ENCODE measurements around the gene SPESP1.
"Not testable (repeated sequence)": the region's sequence is repeated elsewhere in the genome, so short reads cannot be mapped to it uniquely, and the experiment has no call there.

The SPESP1 gene

GRCh38 chr15:68930268-68931022 is at the start of gene SPESP1:
SPESP1 (plus strand) TSS chr15:68930525; CDS start chr15:68930654, 129 bp downstream.
- no peak for DNase-seq

GRCh38 chr15:68885070-68885469 is 45.3 kb upstream of the SPESP1 start:
- DNase-seq = no peak

GRCh38 chr15:68887120-68887519 is 43.2 kb upstream of the SPESP1 start:
- no peak for DNase-seq

- DNase-seq = no peak
These were observed 42.5 kb upstream of the SPESP1 start for GRCh38 chr15:68887819-68888218.

GRCh38 chr15:68888419-68888818 is 41.9 kb upstream of the SPESP1 start:
- DNase-seq = no peak

- DNase-seq = no peak
These were observed 36.1 kb upstream of the SPESP1 start for GRCh38 chr15:68894208-68894607.

GRCh38 chr15:68896178-68896577 is 34.1 kb upstream of the SPESP1 start:
- no peak for DNase-seq

- no peak for DNase-seq
These were observed 33.3 kb upstream of the SPESP1 start for GRCh38 chr15:68897016-68897415.

GRCh38 chr15:68900027-68900426 is 30.3 kb upstream of the SPESP1 start:
- no peak for DNase-seq

GRCh38 chr15:68907396-68907923 is 22.9 kb upstream of the SPESP1 start:
- DNase-seq = no peak

- DNase-seq = no peak
These were observed 20.7 kb upstream of the SPESP1 start for GRCh38 chr15:68909601-68910100.

- no peak for DNase-seq
These were observed 20.0 kb upstream of the SPESP1 start for GRCh38 chr15:68910341-68910740.

GRCh38 chr15:68910816-68911215 is 19.5 kb upstream of the SPESP1 start:
- DNase-seq = no peak

GRCh38 chr15:68921926-68922325 is 8.4 kb upstream of the SPESP1 start:
- DNase-seq = no peak

GRCh38 chr15:68924866-68925560 is 5.3 kb upstream of the SPESP1 start:
- peak; percentile 13 for DNase-seq

GRCh38 chr15:68933001-68933400 is 2.7 kb downstream of the SPESP1 start:
- DNase-seq = no peak

- no peak for DNase-seq
These were observed 4.0 kb downstream of the SPESP1 start for GRCh38 chr15:68934341-68934740.

GRCh38 chr15:68935400-68935937 is 5.1 kb downstream of the SPESP1 start:
- DNase-seq = no peak

GRCh38 chr15:68939501-68939900 is 9.2 kb downstream of the SPESP1 start:
- DNase-seq = no peak

GRCh38 chr15:68951813-68952212 is 21.5 kb downstream of the SPESP1 start:
- no peak for DNase-seq

GRCh38 chr15:68957696-68958095 is 27.4 kb downstream of the SPESP1 start:
- no peak for DNase-seq

GRCh38 chr15:68958597-68958996 is 28.3 kb downstream of the SPESP1 start:
- DNase-seq = no peak

- DNase-seq = no peak
These were observed 32.1 kb downstream of the SPESP1 start for GRCh38 chr15:68962465-68962864.

- DNase-seq = not testable (repeated sequence)
These were observed 33.4 kb downstream of the SPESP1 start for GRCh38 chr15:68963719-68964118.

Measured in NCI-H1048 (cell line).